Spleen (tissue), 11 donors: Measurements from ENCODE around the gene CRB2. TPM values are rescaled to one million over a fixed set of nuclear protein-coding genes. Genes with fewer than 3 reads are reported as not detected.

ENCODE experiments used
- DNase-seq: peaks from one replicate; pipeline ENCODE4 v3.0.0-alpha.2; 2020
- H3K27ac ChIP-seq, 8 donors: fragments of 200-600 bp; sonication (generic) in 7 of 8; 1 replicate in 4 of 8; 2 replicates in 4 of 8; pipeline versions ENCODE4 v1.5.0 to v1.8.0; 2016 to 2021; ENCODE audit warnings: inconsistent platforms in 4 of 8, mild to moderate bottlenecking in 4 of 8, moderate library complexity in 1 of 8
- H3K27me3 ChIP-seq, 7 donors: fragments of 200-600 bp; sonication (generic) in 6 of 7; replicated peaks in 1 of 7; 1 replicate in 4 of 7; 2 replicates in 3 of 7; pipeline versions ENCODE4 v1.5.0 to v1.8.0; 2016 to 2021; ENCODE audit warnings: inconsistent platforms in 3 of 7, mild to moderate bottlenecking in 1 of 7
- H3K36me3 ChIP-seq, 6 donors: fragments of 200-600 bp; sonication (generic) in 5 of 6; 1 replicate in 4 of 6; 2 replicates in 2 of 6; pipeline versions ENCODE4 v1.5.0 to v1.8.0; 2016 to 2021; ENCODE audit warnings: inconsistent platforms in 2 of 6
- H3K4me1 ChIP-seq, 6 donors: fragments of 200-600 bp; sonication (generic) in 5 of 6; 1 replicate in 3 of 6; 2 replicates in 3 of 6; pipeline versions ENCODE4 v1.5.0 to v1.8.0; 2016 to 2021; ENCODE audit warnings: inconsistent platforms in 3 of 6
- H3K4me3 ChIP-seq, 8 donors: fragments of 200-600 bp; sonication (generic) in 7 of 8; 1 replicate in 4 of 8; 2 replicates in 4 of 8; pipeline versions ENCODE4 v1.5.0 to v1.8.0; 2016 to 2021; ENCODE audit warnings: inconsistent platforms in 4 of 8, mild to moderate bottlenecking in 4 of 8, moderate library complexity in 2 of 8
- H3K9me3 ChIP-seq, 8 donors: fragments of 200-600 bp; sonication (generic) in 7 of 8; 1 replicate in 4 of 8; 2 replicates in 4 of 8; pipeline versions ENCODE4 v1.5.0 to v1.8.0; 2016 to 2021; ENCODE audit warnings: inconsistent platforms in 4 of 8
- CTCF ChIP-seq, 11 experiments: fragments of 200-600 bp in 7 of 11; fragments of 450-650 bp in 4 of 11; sonication (generic) in 4 of 11; IDR thresholded peaks in 8 of 11; conservative IDR thresholded peaks in 3 of 11; 1 replicate in 7 of 11; 2 replicates in 4 of 11; pipeline versions ENCODE4 v1.4.0 to v1.8.0; 2016 to 2021; ENCODE audit warnings: antibody characterized with exemption in 11 of 11, inconsistent platforms in 4 of 11, mild to moderate bottlenecking in 1 of 11
- POLR2A ChIP-seq, 3 donors: fragments of 450-650 bp; IDR thresholded peaks; one replicate each; pipeline ENCODE4 v1.5.1; 2017; ENCODE audit warnings: antibody characterized with exemption in 3 of 3, mild to moderate bottlenecking in 1 of 3
- POLR2AphosphoS5 ChIP-seq, 3 donors: sonication (generic); formaldehyde crosslinking; IDR thresholded peaks; one replicate each; pipeline ENCODE4 v1.5.1; 2017; ENCODE audit warnings: antibody characterized with exemption in 3 of 3
- WGBS, 5 donors: extraction: QIAGEN DNeasy Blood & Tissue Kit in 3 of 5; methylation state at CpG; one replicate each; pipeline versions ENCODE4 v1.1.5 to v1.1.7; 2013 to 2018; 5-methylcytosine and 5-hydroxymethylcytosine counted together
- intact Hi-C: fragments of 100-400 bp; cut with DNase I; formaldehyde crosslinking; loops from one replicate; pipeline ENCODE4 v1.15.0; 2023; ENCODE audit warnings: low total_unique reads
- polyA plus RNA-seq, 3 donors: library from polyadenylated mRNA; stranded (reverse); fragments of 200-250 nt; gene quantifications; one replicate each; pipeline ENCODE4 v1.2.1, GENCODE V29; 2013
- total RNA-seq, 7 donors: library from RNA; depleted of rRNA in 3 of 7; stranded (reverse); fragments of >200 nt in 3 of 7; fragmentation: NEBNext Ultra II Directional in 4 of 7; extraction: Animal tissue kit (Norgen Biotek cat#: 25700) in 4 of 7; gene quantifications; one replicate each; pipeline versions ENCODE4 v1.1.0 to v1.2.1, GENCODE V29; 2016 to 2021
- donor health status: healthy with polysubstance abuse.
- donor health status: DM: no; HTN: no; CAD: no; lungs with moderate emphysema.
- donor health status: DM: no; HTN: no; CAD: no.
- donor health status: Bipolar disorder and iron deficiency.
- donor health status: healthy.
- donor health status: DM: no; HTN: no; CAD: no.
- donor health status: DM: yes; HTN: yes; CAD: no.

CRB2 gene
- total and polyA plus RNA-seq, 10 donors: 0.34 to 3.0 (median 1.6) TPM

- 94 to 96% (median 95%) methylated on average over 5 of the region's 5 CpGs for WGBS, 5 donors
- no peak overlapping the region for H3K4me3 ChIP-seq
- intact Hi-C loops: no loop called here
- H3K27ac ChIP-seq: no peak overlapping the region
- TF ChIP-seq CTCF (IDR thresholded peaks at IDR 0.05 in 8 of 11, conservative IDR thresholded peaks at IDR 0.05 in 3 of 11): no peak
- no peak for TF ChIP-seq POLR2AphosphoS5 (IDR thresholded peaks at IDR 0.05)
- no peak for TF ChIP-seq POLR2A (IDR thresholded peaks at IDR 0.05)
- H3K36me3 ChIP-seq: peaks cover 0 to 89% (median 21%) of the 10 kb centered on the region in 6 donors
- no peaks in the 10 kb centered on the region for H3K9me3 ChIP-seq
- DNase-seq: peak; percentile 13
- no peaks in the 10 kb centered on the region for H3K27me3 ChIP-seq
- H3K4me1 ChIP-seq: no peaks in the 10 kb centered on the region
These were observed 61.5 kb downstream of the CRB2 start for GRCh38 chr9:123417289-123418051.

- Histone ChIP-seq H3K4me3 (no peak overlapping the region), H3K27me3 (no peaks in the 10 kb centered on the region), H3K36me3 (peaks cover 0 to 94% (median 22%) of the 10 kb centered on the region in 6 donors), H3K27ac (no peak overlapping the region), H3K9me3 (no peaks in the 10 kb centered on the region), H3K4me1 (no peaks in the 10 kb centered on the region)
- intact Hi-C loops: no loop called here
- WGBS, 5 donors: 83 to 97% (median 91%) methylated on average over 5 of the region's 5 CpGs
- DNase-seq: no peak
- no peak for TF ChIP-seq CTCF (IDR thresholded peaks at IDR 0.05 in 8 of 11, conservative IDR thresholded peaks at IDR 0.05 in 3 of 11)
- TF ChIP-seq POLR2AphosphoS5 (IDR thresholded peaks at IDR 0.05): no peak
- no peak for TF ChIP-seq POLR2A (IDR thresholded peaks at IDR 0.05)
These were observed 62.0 kb downstream of the CRB2 start for GRCh38 chr9:123418052-123418430.

- no peaks in the 10 kb centered on the region for H3K4me1 ChIP-seq
- intact Hi-C loops: no loop called here
- TF ChIP-seq POLR2A (IDR thresholded peaks at IDR 0.05) (no peak), POLR2AphosphoS5 (IDR thresholded peaks at IDR 0.05) (no peak), CTCF (IDR thresholded peaks at IDR 0.05 in 8 of 11, conservative IDR thresholded peaks at IDR 0.05 in 3 of 11) (no peak)
- no peaks in the 10 kb centered on the region for H3K9me3 ChIP-seq
- WGBS, 5 donors: 91 to 98% (median 93%) methylated on average over 8 to 10 of the region's 10 CpGs
- no peak overlapping the region for H3K4me3 ChIP-seq
- no peak overlapping the region for H3K27ac ChIP-seq
- H3K36me3 ChIP-seq: peaks cover 0 to 98% (median 24%) of the 10 kb centered on the region in 6 donors
- no peaks in the 10 kb centered on the region for H3K27me3 ChIP-seq
- DNase-seq: peak; percentile 34
These were observed 62.5 kb downstream of the CRB2 start for GRCh38 chr9:123418506-123418905.

GRCh38 chr9:123419091-123419490 lies 63.1 kb downstream of the CRB2 start:
- Histone ChIP-seq H3K36me3 (peaks cover 0 to 100% (median 25%) of the 10 kb centered on the region in 6 donors), H3K4me3 (no peak overlapping the region), H3K27me3 (no peaks in the 10 kb centered on the region), H3K27ac (no peak overlapping the region), H3K4me1 (no peaks in the 10 kb centered on the region), H3K9me3 (no peaks in the 10 kb centered on the region)
- peak; percentile 33 for DNase-seq
- 67 to 100% (median 89%) methylated on average over 4 of the region's 4 CpGs for WGBS, 5 donors
- no peak for TF ChIP-seq CTCF (IDR thresholded peaks at IDR 0.05 in 8 of 11, conservative IDR thresholded peaks at IDR 0.05 in 3 of 11)
- TF ChIP-seq POLR2A (IDR thresholded peaks at IDR 0.05): no peak
- TF ChIP-seq POLR2AphosphoS5 (IDR thresholded peaks at IDR 0.05): no peak
- intact Hi-C loops: no loop called here
